Left hindlimb (tissue), 1 donor: ENCODE results near the gene FAF2.
"Not testable (repeated sequence)": the region's sequence is repeated elsewhere in the genome, so short reads cannot be mapped to it uniquely, and the experiment has no call there.

ENCODE experiments used
- DNase-seq: peaks from one replicate; pipeline ENCODE4 v3.0.0-alpha.2; 2018

The FAF2 gene

GRCh38 chr5:176418251-176418650 is 29.9 kb upstream of the FAF2 start:
- DNase-seq, result no peak

DNA sequence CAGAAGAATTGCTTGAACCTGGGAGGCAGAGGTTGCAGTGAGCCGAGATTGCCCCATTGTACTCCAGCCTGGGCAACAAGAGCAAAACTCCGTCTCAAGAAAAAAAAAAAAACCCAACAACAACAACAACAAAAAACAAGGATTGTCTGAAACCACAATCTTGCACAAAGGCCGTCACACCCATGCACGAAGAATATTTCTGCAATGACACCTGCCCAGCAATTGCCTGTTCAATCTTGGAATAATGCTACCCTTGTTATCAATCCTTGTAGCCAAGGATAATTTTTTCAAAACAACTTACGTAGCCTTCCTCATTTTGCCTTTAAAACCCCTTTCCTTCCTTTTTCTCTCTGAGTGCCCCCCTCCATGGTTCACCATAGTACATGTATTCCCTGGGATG is 28.1 kb upstream of the FAF2 start:
- no peak for DNase-seq

GRCh38 chr5:176420972-176421544 is 27.1 kb upstream of the FAF2 start:
- no peak for DNase-seq

GRCh38 chr5:176424181-176424580 is 24.0 kb upstream of the FAF2 start:
- DNase-seq, result no peak

- no peak for DNase-seq
These were observed 23.0 kb upstream of the FAF2 start for GRCh38 chr5:176425138-176425537.

- no peak for DNase-seq
These were observed 22.4 kb upstream of the FAF2 start for GRCh38 chr5:176425791-176426190.

GRCh38 chr5:176426876-176427275 is 21.3 kb upstream of the FAF2 start:
- DNase-seq, result no peak

GRCh38 chr5:176427971-176428370 is 20.2 kb upstream of the FAF2 start:
- no peak for DNase-seq

- DNase-seq, result no peak
These were observed 18.2 kb upstream of the FAF2 start for GRCh38 chr5:176429972-176430371.

- DNase-seq, result no peak
These were observed 15.5 kb upstream of the FAF2 start for GRCh38 chr5:176432707-176433106.

DNA sequence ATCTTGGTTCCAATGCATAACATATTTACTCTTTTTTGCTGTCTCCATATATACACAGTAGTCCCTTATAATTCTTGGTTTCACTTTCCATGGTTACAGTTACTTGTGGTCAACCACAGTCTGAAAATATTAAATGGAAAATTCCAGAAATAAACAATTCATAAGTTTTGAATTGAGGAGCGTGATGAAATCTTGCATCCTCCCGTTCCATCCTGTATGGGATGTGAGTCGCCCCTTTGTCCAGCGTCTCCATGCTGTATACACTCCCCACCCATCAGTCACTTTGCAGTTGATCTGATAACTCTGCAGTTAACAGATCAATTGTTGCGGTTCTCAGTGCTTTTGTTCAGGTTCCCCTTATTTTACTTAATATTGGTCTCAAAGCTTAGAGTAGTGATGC is 11.5 kb upstream of the FAF2 start:
- DNase-seq, result no peak

GRCh38 chr5:176438959-176439757 is 9.0 kb upstream of the FAF2 start:
- no peak for DNase-seq

DNA sequence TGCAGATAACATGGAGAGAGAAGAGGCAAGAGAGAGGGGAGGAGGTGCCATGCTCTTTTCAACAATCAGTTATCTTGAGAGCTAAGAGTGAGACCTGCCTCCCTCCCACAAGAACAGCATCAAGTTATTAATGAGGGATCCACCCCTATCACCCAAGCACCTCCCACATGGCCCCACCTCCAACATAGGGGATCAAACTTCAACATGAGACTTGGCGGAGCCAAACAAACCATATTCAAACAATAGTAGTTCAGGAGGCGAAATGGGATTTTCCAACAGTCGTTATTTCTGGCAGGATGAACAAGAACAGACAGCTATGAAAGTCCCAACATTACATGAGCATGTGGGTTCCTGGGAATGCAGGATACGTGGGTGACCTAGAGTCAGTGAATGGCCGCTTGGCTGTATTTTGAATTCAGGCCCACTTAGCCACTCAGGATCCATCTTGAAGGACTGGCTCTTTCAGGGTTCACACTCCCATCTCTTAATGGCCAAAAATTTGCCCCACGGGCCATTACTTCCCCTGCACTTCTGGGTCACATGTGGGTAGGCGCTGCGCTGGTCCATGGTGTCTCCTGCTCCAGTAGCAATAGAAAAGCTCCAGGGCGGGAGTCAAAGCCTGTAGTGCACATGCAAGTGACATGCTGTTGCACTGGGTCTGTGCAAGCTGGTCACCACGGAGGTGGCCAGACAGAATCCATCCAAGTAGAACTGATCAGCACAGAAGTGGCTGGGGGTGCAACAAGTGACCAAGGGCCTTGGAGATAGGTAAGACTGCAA is 7.1 kb upstream of the FAF2 start:
- no peak for DNase-seq

- no peak for DNase-seq
These were observed 6.3 kb upstream of the FAF2 start for GRCh38 chr5:176441921-176442323.

DNA sequence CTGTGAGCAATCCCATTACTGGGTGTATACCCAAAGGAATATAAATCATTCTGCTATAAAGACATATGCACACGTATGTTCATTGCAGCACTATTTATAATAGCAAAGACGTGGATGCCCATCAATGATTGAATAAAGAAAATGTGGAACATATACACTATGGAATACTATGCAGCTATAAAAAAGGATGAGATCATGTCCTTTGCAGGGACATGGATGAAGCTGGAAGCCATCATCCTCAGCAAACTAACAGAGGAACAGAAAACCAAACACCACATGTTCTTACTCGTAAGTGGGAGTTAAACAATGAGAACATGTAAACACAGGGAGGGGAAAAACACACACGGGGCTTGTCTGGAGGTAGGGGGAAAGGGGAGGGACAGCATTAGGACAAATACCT is 5.3 kb upstream of the FAF2 start:
- DNase-seq, result not testable (repeated sequence)

DNA sequence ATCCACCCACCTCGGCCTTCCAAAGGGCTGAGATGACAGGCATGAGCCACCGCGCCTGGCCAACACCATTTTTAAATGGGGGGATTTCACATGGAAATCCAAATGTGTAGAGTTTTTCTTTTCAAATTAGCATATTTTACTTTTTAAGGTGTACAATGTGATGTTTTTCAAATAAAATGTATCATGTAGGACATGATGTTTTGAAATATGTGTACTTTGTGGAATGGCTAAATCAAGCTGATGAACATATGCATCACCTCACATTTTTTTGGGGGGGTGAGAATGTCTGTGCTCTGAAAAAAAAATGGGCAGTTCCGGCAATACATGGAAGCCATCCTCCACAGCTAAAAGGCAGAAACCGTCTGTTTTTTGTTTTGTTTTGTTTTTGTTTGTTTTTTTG is 3.4 kb upstream of the FAF2 start:
- no peak for DNase-seq

DNA sequence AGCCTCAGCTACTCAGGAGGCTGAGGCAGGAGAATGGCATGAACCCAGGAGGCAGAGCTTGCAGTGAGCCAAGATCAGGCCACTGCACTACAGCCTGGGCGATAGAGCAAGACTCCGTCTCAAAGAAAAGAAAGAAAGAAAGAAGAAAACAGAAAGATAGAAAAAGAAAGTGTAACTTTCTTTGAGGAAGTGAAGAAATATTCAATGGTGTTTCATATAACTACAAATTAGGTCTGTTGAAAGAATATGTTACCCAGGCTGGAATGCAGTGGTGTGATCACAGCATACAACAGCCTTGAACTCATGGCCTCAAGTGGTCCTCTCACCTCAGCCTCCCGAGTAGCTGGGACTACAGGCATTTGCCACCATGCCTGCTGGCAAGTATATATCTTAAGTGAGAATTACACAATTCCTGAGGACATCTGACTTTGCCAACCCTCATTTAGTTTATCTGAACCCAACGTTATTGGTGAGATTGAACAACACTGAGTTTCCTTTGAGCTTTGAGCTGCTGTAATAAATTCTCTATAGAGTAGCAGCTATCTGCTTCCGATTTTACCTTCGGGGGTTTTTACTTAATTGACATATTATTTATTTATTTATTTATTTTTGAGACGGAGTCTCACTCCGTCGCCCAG is 2.0 kb upstream of the FAF2 start:
- no peak for DNase-seq

DNA sequence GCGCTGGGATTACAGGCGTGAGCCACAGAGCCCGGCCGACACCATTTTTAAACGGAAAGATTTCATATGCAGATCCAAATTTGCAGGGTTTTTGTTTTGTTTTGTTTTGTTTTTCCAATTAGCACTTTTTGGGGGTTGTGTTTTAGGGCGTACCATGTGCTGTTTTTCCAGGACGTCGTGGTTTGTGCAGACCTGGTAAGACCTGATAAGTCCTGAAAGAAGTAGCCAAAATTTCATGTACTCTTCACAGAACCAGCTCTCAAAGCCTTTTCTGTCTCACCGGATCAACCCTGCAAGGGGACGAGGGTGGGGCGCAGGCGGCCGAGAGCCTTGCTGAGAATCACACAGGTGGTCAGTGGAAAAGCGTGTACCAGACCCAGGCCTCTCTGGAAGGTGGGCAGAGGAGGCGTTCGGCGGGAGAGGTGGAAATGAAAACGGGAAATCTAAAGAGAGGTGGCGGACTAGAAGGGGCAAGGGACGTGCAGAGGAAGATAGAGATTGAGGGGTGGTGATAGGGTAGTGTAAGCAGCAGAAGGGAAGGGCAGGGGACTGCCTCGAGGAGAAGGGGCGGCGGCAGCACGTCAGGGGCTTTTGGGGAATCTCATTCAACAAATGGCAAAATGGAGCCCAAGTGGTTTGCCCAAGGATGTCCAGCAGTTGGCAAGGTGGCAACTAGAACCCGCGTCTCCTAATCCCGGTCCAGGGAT is 1.1 kb upstream of the FAF2 start:
- peak; percentile 36 for DNase-seq

DNA sequence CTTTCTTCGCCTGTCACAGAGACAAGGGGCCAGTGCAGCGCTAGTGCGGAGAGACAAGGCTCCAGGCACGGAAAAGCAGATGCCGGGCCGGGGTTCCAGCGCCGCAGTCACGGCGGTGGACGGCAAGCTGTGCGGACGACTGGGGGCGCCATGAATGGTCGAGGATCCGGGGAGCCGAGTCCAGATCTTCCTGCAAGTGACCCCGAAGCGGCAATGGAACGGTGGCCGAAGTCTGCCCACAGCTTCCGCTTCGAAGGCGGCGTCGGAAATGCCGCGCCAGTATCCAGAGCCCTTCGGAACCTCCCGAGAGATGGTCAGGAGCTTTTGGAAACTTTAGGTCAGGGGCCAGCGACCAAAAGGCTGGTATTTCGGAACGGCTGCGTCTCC is 601 bp upstream of the FAF2 start:
- DNase-seq, result no peak

GRCh38 chr5:176450077-176450476 is 1.9 kb downstream of the FAF2 start:
- DNase-seq, result no peak

- no peak for DNase-seq
These were observed 6.7 kb downstream of the FAF2 start for GRCh38 chr5:176454724-176455394.

- DNase-seq, result no peak
These were observed 10.8 kb downstream of the FAF2 start for GRCh38 chr5:176458904-176459561.
